ENCODE data around the gene IRF5. TPM values are rescaled to one million over a fixed set of nuclear protein-coding genes. Genes with fewer than 3 reads are reported as not detected.
"Not testable (repeated sequence)": the region's sequence is repeated elsewhere in the genome, so short reads cannot be mapped to it uniquely, and the experiment has no call there.

Gene IRF5
- total RNA-seq, 2 experiments from 2014 or later = 6.5 to 7.7 TPM

DNA sequence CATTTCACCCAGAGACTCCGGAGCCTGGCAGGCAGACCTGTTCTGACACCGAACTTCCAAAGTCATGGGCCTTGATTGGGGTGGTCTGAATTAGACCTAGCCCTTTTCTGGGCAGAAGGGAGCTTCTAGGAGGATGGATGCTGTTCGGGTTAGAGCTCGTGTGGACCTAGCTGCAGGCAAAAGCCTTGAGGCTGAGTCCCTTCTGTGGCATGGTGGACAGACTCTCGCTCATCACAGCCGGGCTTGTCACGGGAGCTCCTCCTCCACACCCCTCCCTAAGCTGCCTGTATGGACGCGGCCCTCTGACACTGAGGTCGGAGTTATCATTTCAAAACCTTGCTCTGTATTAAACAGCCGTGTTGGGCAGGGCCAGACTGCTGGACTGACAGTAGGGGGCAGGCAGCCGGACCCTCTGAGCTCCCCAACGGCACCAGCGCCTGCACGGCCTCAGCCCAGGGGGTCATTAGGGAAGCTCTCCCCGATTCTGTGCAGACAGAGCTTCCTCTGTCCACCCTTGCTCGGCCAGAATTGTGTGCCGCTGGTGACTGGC is 2.2 kb downstream of the IRF5 start:
- POLR2A ChIA-PET = interaction anchor here (0.9 kb wide), 1 partner anchor 115 kb away, joined by 3 read pairs; the partner anchor contains the start of gene TNPO3
- TF ChIP-seq, protein P1, sequence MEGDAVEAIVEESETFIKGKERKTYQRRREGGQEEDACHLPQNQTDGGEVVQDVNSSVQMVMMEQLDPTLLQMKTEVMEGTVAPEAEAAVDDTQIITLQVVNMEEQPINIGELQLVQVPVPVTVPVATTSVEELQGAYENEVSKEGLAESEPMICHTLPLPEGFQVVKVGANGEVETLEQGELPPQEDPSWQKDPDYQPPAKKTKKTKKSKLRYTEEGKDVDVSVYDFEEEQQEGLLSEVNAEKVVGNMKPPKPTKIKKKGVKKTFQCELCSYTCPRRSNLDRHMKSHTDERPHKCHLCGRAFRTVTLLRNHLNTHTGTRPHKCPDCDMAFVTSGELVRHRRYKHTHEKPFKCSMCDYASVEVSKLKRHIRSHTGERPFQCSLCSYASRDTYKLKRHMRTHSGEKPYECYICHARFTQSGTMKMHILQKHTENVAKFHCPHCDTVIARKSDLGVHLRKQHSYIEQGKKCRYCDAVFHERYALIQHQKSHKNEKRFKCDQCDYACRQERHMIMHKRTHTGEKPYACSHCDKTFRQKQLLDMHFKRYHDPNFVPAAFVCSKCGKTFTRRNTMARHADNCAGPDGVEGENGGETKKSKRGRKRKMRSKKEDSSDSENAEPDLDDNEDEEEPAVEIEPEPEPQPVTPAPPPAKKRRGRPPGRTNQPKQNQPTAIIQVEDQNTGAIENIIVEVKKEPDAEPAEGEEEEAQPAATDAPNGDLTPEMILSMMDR (IDR thresholded peaks at IDR 0.05) = no peak

GRCh38 chr7:128940494-128941322 is 3.0 kb downstream of the IRF5 start:
- TF ChIP-seq, protein P1 (IDR thresholded peaks at IDR 0.05) = no peak
- ChIA-PET POLR2A (no interaction called here), CTCF (interaction anchor here (0.8 to 1.6 kb wide), 4 partner anchors 22 to 151 kb away, joined by 3 to 6 read pairs (median 4); no protein-coding TSS in a partner anchor)
- Mint-ChIP-seq H3K4me1 (ENCODE audit: low read depth) (peaks cover 31% of the 10 kb centered on the region), H3K27me3 (peaks cover 22% of the 10 kb centered on the region), H3K36me3 (ENCODE audit: low read depth) (no peaks in the 10 kb centered on the region), H3K9me3 (no peaks in the 10 kb centered on the region), H3K4me3 (peak overlapping the region; percentile 9), H3K27ac (no peak overlapping the region)
- intact Hi-C loops (cut with micrococcal nuclease) = no loop called here
- ATAC-seq = peak; percentile 15
- peak; percentile 19 for DNase-seq

More for the DNA sequence above, 2.2 kb downstream of the IRF5 start:
- Mint-ChIP-seq H3K36me3 (ENCODE audit: low read depth) (no peaks in the 10 kb centered on the region), H3K4me1 (ENCODE audit: low read depth) (peaks cover 31% of the 10 kb centered on the region), H3K9me3 (no peaks in the 10 kb centered on the region), H3K4me3 (peak overlapping the region; percentile 80), H3K27me3 (peaks cover 25% of the 10 kb centered on the region), H3K27ac (no peak overlapping the region)
- intact Hi-C loops (cut with micrococcal nuclease) = no loop called here
- CTCF ChIA-PET = interaction anchor here (1.0 to 1.6 kb wide), 3 partner anchors 23 to 152 kb away, joined by 3 to 6 read pairs (median 4); no protein-coding TSS in a partner anchor
- ATAC-seq = no peak
- no peak for DNase-seq

- Mint-ChIP-seq H3K27me3 (peaks cover 20% of the 10 kb centered on the region), H3K36me3 (ENCODE audit: low read depth) (no peaks in the 10 kb centered on the region), H3K4me1 (ENCODE audit: low read depth) (peaks cover 31% of the 10 kb centered on the region), H3K27ac (no peak overlapping the region), H3K9me3 (no peaks in the 10 kb centered on the region), H3K4me3 (no peak overlapping the region)
- no peak for ATAC-seq
- TF ChIP-seq, protein P1 (IDR thresholded peaks at IDR 0.05) = no peak
- POLR2A ChIA-PET = no interaction called here
- DNase-seq = no peak
- CTCF ChIA-PET = interaction anchor here (0.8 to 1.5 kb wide), 2 partner anchors 73 to 150 kb away, joined by 3 read pairs; no protein-coding TSS in a partner anchor
- intact Hi-C loops (cut with micrococcal nuclease) = no loop called here
These were observed 3.7 kb downstream of the IRF5 start for GRCh38 chr7:128941323-128941890.

- H3K27me3 Mint-ChIP-seq = peaks cover 16% of the 10 kb centered on the region
- H3K27ac Mint-ChIP-seq = no peak overlapping the region
- H3K4me1 Mint-ChIP-seq (ENCODE audit: low read depth) = peaks cover 28% of the 10 kb centered on the region
- POLR2A ChIA-PET = interaction anchor here (0.9 kb wide), 1 partner anchor 50 kb away, joined by 3 read pairs; no protein-coding TSS in a partner anchor
- DNase-seq (no peak), ATAC-seq (no peak)
- no peaks in the 10 kb centered on the region for H3K36me3 Mint-ChIP-seq (ENCODE audit: low read depth)
- TF ChIP-seq, protein P1 (IDR thresholded peaks at IDR 0.05) = no peak
- no peak overlapping the region for H3K4me3 Mint-ChIP-seq
- CTCF ChIA-PET = no interaction called here
- H3K9me3 Mint-ChIP-seq = no peaks in the 10 kb centered on the region
- intact Hi-C loops (cut with micrococcal nuclease) = no loop called here
These were observed 4.3 kb downstream of the IRF5 start for GRCh38 chr7:128941946-128942526.

DNA sequence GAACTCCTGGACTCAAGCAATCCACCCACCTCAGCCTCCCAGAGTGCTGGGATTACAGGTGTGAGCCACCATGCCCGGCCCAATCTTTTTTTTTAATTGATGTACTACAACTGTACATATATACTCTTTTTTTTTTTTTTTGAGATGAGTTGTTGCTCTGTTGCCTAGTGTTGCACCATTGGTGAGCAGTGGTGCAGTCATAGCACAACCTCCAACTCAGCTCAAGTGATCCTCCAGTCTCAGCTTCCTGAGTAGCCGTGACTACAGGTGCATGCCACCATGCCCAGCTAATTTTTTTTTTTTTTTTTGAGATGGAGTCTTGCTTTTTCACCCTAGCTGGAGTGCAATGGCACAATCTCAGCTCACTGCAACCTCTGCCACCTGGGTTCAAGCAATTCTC is 5.5 kb downstream of the IRF5 start:
- CTCF ChIA-PET; DNase-seq; intact Hi-C loops (cut with micrococcal nuclease); H3K9me3 Mint-ChIP-seq; H3K36me3 Mint-ChIP-seq (ENCODE audit: low read depth); H3K27ac Mint-ChIP-seq; H3K4me3 Mint-ChIP-seq; ATAC-seq; POLR2A ChIA-PET: not testable (repeated sequence)
- Mint-ChIP-seq H3K27me3 (peaks cover 11% of the 10 kb centered on the region), H3K4me1 (ENCODE audit: low read depth) (peaks cover 25% of the 10 kb centered on the region)
